Activated effector memory CD4-positive, alpha-beta T cell treated with anti-CD3 and anti-CD28 coated beads, Interleukin-2, amount 50 U/mL, for 16 hours (primary cell): ENCODE results near the gene TDRD5.

Source experiments
- DNase-seq: peaks from one replicate; pipeline ENCODE4 v3.0.0-alpha.2; 2020

The TDRD5 gene

GRCh38 chr1:179591592-179592580 lies at the start of gene TDRD5:
TSS of gene TDRD5 (plus strand) at chr1:179591832. CDS start at chr1:179592616, 784 bp downstream.
- no peak for DNase-seq

- DNase-seq, result no peak
These were observed 46.3 kb upstream of the TDRD5 start for GRCh38 chr1:179545321-179545720.

GRCh38 chr1:179547021-179547535 lies 44.6 kb upstream of the TDRD5 start:
- no peak for DNase-seq

- no peak for DNase-seq
These were observed 42.8 kb upstream of the TDRD5 start for GRCh38 chr1:179548666-179549367.

- DNase-seq, result no peak
These were observed 42.3 kb upstream of the TDRD5 start for GRCh38 chr1:179549368-179549700.

GRCh38 chr1:179550746-179551682 lies 40.6 kb upstream of the TDRD5 start:
- DNase-seq, result no peak

GRCh38 chr1:179554427-179554826 lies 37.2 kb upstream of the TDRD5 start:
- no peak for DNase-seq

- DNase-seq, result no peak
These were observed 33.6 kb upstream of the TDRD5 start for GRCh38 chr1:179558078-179558477.

- DNase-seq, result no peak
These were observed 15.9 kb upstream of the TDRD5 start, which contains the start of gene NPHS2 for GRCh38 chr1:179575497-179576314. TSS of gene NPHS2 (minus strand) at chr1:179575948. CDS start at chr1:179575864, 84 bp downstream.

GRCh38 chr1:179576509-179576908 lies 15.1 kb upstream of the TDRD5 start:
- DNase-seq, result no peak

- no peak for DNase-seq
These were observed 7.8 kb upstream of the TDRD5 start for GRCh38 chr1:179583771-179584320.

GRCh38 chr1:179586107-179586823 lies 5.4 kb upstream of the TDRD5 start:
- DNase-seq, result no peak

GRCh38 chr1:179587336-179587735 lies 4.3 kb upstream of the TDRD5 start:
- no peak for DNase-seq

GRCh38 chr1:179588425-179589024 lies 3.1 kb upstream of the TDRD5 start:
- no peak for DNase-seq

GRCh38 chr1:179589509-179589908 lies 2.1 kb upstream of the TDRD5 start:
- DNase-seq, result no peak

- no peak for DNase-seq
These were observed 961 bp upstream of the TDRD5 start for GRCh38 chr1:179590671-179591070.

- DNase-seq, result no peak
These were observed 410 bp upstream of the TDRD5 start for GRCh38 chr1:179591253-179591591.

- DNase-seq, result no peak
These were observed 7.0 kb downstream of the TDRD5 start for GRCh38 chr1:179598631-179599030.

GRCh38 chr1:179599623-179600249 lies 8.1 kb downstream of the TDRD5 start:
- no peak for DNase-seq

- no peak for DNase-seq
These were observed 9.5 kb downstream of the TDRD5 start for GRCh38 chr1:179601093-179601492.
